Measurements from ENCODE around the gene CALHM1.

CALHM1 gene

DNA sequence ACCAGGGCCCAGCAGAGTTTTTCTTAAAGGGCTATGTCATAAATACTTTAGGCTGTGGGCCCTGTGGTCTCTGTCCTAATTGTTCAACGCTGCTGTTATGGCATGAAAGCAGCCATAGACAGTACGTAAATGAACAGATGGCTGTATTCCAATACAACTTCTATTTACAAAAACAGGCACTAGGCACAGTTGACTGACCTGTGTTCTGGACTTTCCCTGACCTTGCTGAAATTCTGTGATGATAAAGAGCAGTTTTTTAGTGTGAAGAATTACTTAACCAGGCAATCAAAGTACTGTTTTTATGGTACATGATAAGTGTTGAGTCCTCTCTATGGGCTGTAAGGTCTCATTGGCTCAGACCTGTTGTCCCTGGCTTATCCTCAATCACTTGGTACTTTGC is 45.1 kb downstream of the CALHM1 start:
- TF ChIP-seq CTCF (IDR thresholded peaks at IDR 0.05; ENCODE audit: low read depth, low read length) = no peak
- no peak for DNase-seq
- H3K4me3 ChIP-seq (ENCODE audit: low read depth, low read length) = no peak overlapping the region
- peaks cover 84% of the 10 kb centered on the region for H3K36me3 ChIP-seq
- no peaks in the 10 kb centered on the region for H3K27me3 ChIP-seq
- H3K9me3 ChIP-seq = no peaks in the 10 kb centered on the region
- no peaks in the 10 kb centered on the region for H3K4me1 ChIP-seq

Data from BE2C (cell line).